BLaER1 treated with 17β-estradiol and CSF1 and Interleukin-3, amounts not matched to agents 10 nM and 100 nM (cell line): ENCODE data around the gene PDGFRB.
"Not testable (repeated sequence)": the region's sequence is repeated elsewhere in the genome, so short reads cannot be mapped to it uniquely, and the experiment has no call there.

Experiments
- H3K27ac ChIP-seq, 11 experiments: shearing (Covaris generic); formaldehyde crosslinking; 2 replicates each; pipeline ENCODE4 v1.8.1; 2022
- H3K27me3 ChIP-seq, 11 experiments: shearing (Covaris generic); formaldehyde crosslinking; 2 replicates each; pipeline ENCODE4 v1.8.1; 2022
- H3K36me3 ChIP-seq, 11 experiments: shearing (Covaris generic); formaldehyde crosslinking; 2 replicates each; pipeline ENCODE4 v1.8.1; 2022
- H3K4me1 ChIP-seq, 10 experiments: shearing (Covaris generic); formaldehyde crosslinking; 2 replicates each; pipeline ENCODE4 v1.8.1; 2022
- H3K4me2 ChIP-seq, 11 experiments: shearing (Covaris generic); formaldehyde crosslinking; 2 replicates each; pipeline ENCODE4 v1.8.1; 2022
- H3K4me3 ChIP-seq, 10 experiments: shearing (Covaris generic); formaldehyde crosslinking; 2 replicates each; pipeline ENCODE4 v1.8.1; 2022
- H3K9ac ChIP-seq, 11 experiments: shearing (Covaris generic); formaldehyde crosslinking; 2 replicates each; pipeline ENCODE4 v1.8.1; 2022
- H3K9me3 ChIP-seq, 11 experiments: shearing (Covaris generic); formaldehyde crosslinking; replicated peaks in 1 of 11; 2 replicates each; pipeline ENCODE4 v1.8.1; 2022
- H4K20me1 ChIP-seq, 11 experiments: shearing (Covaris generic); formaldehyde crosslinking; 2 replicates each; pipeline ENCODE4 v1.8.1; 2022
- Cebpa-rat ChIP-seq, 11 experiments: shearing (Covaris generic); IDR thresholded peaks; 2 replicates each; pipeline ENCODE4 v1.8.1; 2022

The PDGFRB gene

GRCh38 chr5:150103678-150104549 is 51.7 kb downstream of the PDGFRB start:
- H3K9ac ChIP-seq = peak overlapping the region in 3 of 11 experiments; percentile 9 to 57 (median 37); a peak in 3 of 22 replicates
- no peaks in the 10 kb centered on the region for H3K36me3 ChIP-seq
- no peaks in the 10 kb centered on the region for H3K27me3 ChIP-seq
- TF ChIP-seq Cebpa-rat (IDR thresholded peaks at IDR 0.05) = no peak
- H3K9me3 ChIP-seq = no peaks in the 10 kb centered on the region
- H3K4me2 ChIP-seq = peak overlapping the region in 5 of 11 experiments; percentile 49 to 84 (median 63); a peak in 10 of 22 replicates
- H3K4me1 ChIP-seq = peaks cover 20 to 79% (median 43%) of the 10 kb centered on the region in 10 experiments
- no peaks in the 10 kb centered on the region for H4K20me1 ChIP-seq
- peak overlapping the region in 5 of 11 experiments; percentile 38 to 63 (median 60); a peak in 9 of 22 replicates for H3K27ac ChIP-seq
- no peak overlapping the region for H3K4me3 ChIP-seq

- Histone ChIP-seq H3K27ac (no peak overlapping the region), H3K36me3 (no peaks in the 10 kb centered on the region), H4K20me1 (no peaks in the 10 kb centered on the region), H3K9me3 (no peaks in the 10 kb centered on the region), H3K4me2 (peak overlapping the region in 2 of 11 experiments; percentile 73 to 84; a peak in 4 of 22 replicates), H3K9ac (no peak overlapping the region), H3K4me1 (peaks cover 1 to 57% (median 17%) of the 10 kb centered on the region in 10 experiments; a peak in 19 of 20 replicates), H3K27me3 (no peaks in the 10 kb centered on the region), H3K4me3 (no peak overlapping the region)
- no peak for TF ChIP-seq Cebpa-rat (IDR thresholded peaks at IDR 0.05)
Observed at GRCh38 chr5:150101023-150101422, 54.6 kb downstream of the PDGFRB start.

GRCh38 chr5:150097152-150097551 is 58.5 kb downstream of the PDGFRB start:
- no peak overlapping the region for H3K27ac ChIP-seq
- peak overlapping the region in 2 of 11 experiments; percentile 6 to 23; a peak in 1 of 22 replicates for H3K4me2 ChIP-seq
- peaks cover 0 to 26% (median 5%) of the 10 kb centered on the region in 10 experiments; a peak in 10 of 20 replicates for H3K4me1 ChIP-seq
- no peak overlapping the region for H3K9ac ChIP-seq
- no peak overlapping the region for H3K4me3 ChIP-seq
- no peaks in the 10 kb centered on the region for H3K27me3 ChIP-seq
- no peaks in the 10 kb centered on the region for H3K9me3 ChIP-seq
- no peaks in the 10 kb centered on the region for H3K36me3 ChIP-seq
- no peaks in the 10 kb centered on the region for H4K20me1 ChIP-seq
- TF ChIP-seq Cebpa-rat (IDR thresholded peaks at IDR 0.05) = no peak

- Histone ChIP-seq H3K27ac (no peak overlapping the region), H4K20me1 (no peaks in the 10 kb centered on the region), H3K4me3 (no peak overlapping the region), H3K9ac (no peak overlapping the region), H3K4me1 (peaks cover 12 to 52% (median 34%) of the 10 kb centered on the region in 10 experiments), H3K27me3 (no peaks in the 10 kb centered on the region), H3K4me2 (peak overlapping the region in 6 of 11 experiments; percentile 13 to 29 (median 24); a peak in 7 of 22 replicates), H3K9me3 (no peaks in the 10 kb centered on the region), H3K36me3 (no peaks in the 10 kb centered on the region)
- TF ChIP-seq Cebpa-rat (IDR thresholded peaks at IDR 0.05) = no peak
Observed at GRCh38 chr5:150092159-150092787, 63.4 kb downstream of the PDGFRB start.

- Histone ChIP-seq H3K9me3 (no peaks in the 10 kb centered on the region), H3K9ac (peak within 1 kb of the TSS in 7 of 11 experiments; percentile 23 to 89 (median 79); a peak in 13 of 22 replicates), H3K4me3 (peak within 1 kb of the TSS in 7 of 10 experiments; percentile 43 to 75 (median 70); a peak in 13 of 20 replicates), H3K4me1 (peaks cover 51 to 96% (median 75%) of the 10 kb centered on the region in 10 experiments), H4K20me1 (peaks cover 0 to 4% (median 0%) of the 10 kb centered on the region in 11 experiments; a peak in 1 of 22 replicates), H3K4me2 (peak within 1 kb of the TSS; percentile 21 to 99 (median 95); a peak in 18 of 22 replicates), H3K36me3 (peaks cover 0 to 5% (median 0%) of the 10 kb centered on the region in 11 experiments; a peak in 8 of 22 replicates), H3K27ac (peak within 1 kb of the TSS; percentile 6 to 96 (median 86); a peak in 21 of 22 replicates), H3K27me3 (no peaks in the 10 kb centered on the region)
- TF ChIP-seq Cebpa-rat (IDR thresholded peaks at IDR 0.05) = 0 out of 22 replicates have a peak, but pooled peaks of 1 of the 11 experiments have one; percentile 20
Observed at GRCh38 chr5:150085950-150086715, 69.5 kb downstream of the PDGFRB start, which contains the start of gene CSF1R. CSF1R (minus strand) TSS chr5:150086554; CDS start chr5:150086427, 127 bp downstream.

- Histone ChIP-seq H3K27me3 (no peaks in the 10 kb centered on the region), H4K20me1 (peaks cover 0 to 12% (median 0%) of the 10 kb centered on the region in 11 experiments; a peak in 2 of 22 replicates), H3K27ac (peak overlapping the region; percentile 6 to 96 (median 86); a peak in 21 of 22 replicates), H3K4me2 (peak overlapping the region; percentile 60 to 99 (median 95); a peak in 19 of 22 replicates), H3K4me1 (peaks cover 59 to 97% (median 83%) of the 10 kb centered on the region in 10 experiments), H3K4me3 (peak overlapping the region in 6 of 10 experiments; percentile 55 to 75 (median 72); a peak in 12 of 20 replicates), H3K36me3 (peaks cover 0 to 12% (median under 1%) of the 10 kb centered on the region in 11 experiments; a peak in 11 of 22 replicates), H3K9ac (peak overlapping the region in 6 of 11 experiments; percentile 63 to 89 (median 80); a peak in 12 of 22 replicates), H3K9me3 (no peaks in the 10 kb centered on the region)
- TF ChIP-seq Cebpa-rat (IDR thresholded peaks at IDR 0.05) = no peak
Observed at GRCh38 chr5:150085191-150085912, 70.3 kb downstream of the PDGFRB start.

GRCh38 chr5:150084754-150085153 is 70.9 kb downstream of the PDGFRB start:
- Histone ChIP-seq H3K36me3 (peaks cover 0 to 18% (median 6%) of the 10 kb centered on the region in 11 experiments; a peak in 11 of 22 replicates), H3K4me3 (peak overlapping the region in 6 of 10 experiments; percentile 55 to 75 (median 72); a peak in 11 of 20 replicates), H3K9ac (peak overlapping the region in 6 of 11 experiments; percentile 40 to 89 (median 80); a peak in 11 of 22 replicates), H4K20me1 (peaks cover 0 to 18% (median 0%) of the 10 kb centered on the region in 11 experiments; a peak in 2 of 22 replicates), H3K4me1 (peaks cover 63 to 99% (median 88%) of the 10 kb centered on the region in 10 experiments), H3K27ac (peak overlapping the region; percentile 38 to 96 (median 86); a peak in 20 of 22 replicates), H3K4me2 (peak overlapping the region; percentile 60 to 99 (median 95); a peak in 21 of 22 replicates)
- not testable (repeated sequence) for H3K9me3 ChIP-seq, H3K27me3 ChIP-seq
